Measurements from ENCODE around the gene RPS18. TPM values are rescaled to one million over a fixed set of nuclear protein-coding genes. Genes with fewer than 3 reads are reported as not detected.

Gene RPS18
- total and polyA plus RNA-seq, 9 of the 15 experiments (the other 6 are each of a cell fraction or from before 2014, with no cell fraction given), result 5,023 to 17,516 (median 8,131) TPM

DNA sequence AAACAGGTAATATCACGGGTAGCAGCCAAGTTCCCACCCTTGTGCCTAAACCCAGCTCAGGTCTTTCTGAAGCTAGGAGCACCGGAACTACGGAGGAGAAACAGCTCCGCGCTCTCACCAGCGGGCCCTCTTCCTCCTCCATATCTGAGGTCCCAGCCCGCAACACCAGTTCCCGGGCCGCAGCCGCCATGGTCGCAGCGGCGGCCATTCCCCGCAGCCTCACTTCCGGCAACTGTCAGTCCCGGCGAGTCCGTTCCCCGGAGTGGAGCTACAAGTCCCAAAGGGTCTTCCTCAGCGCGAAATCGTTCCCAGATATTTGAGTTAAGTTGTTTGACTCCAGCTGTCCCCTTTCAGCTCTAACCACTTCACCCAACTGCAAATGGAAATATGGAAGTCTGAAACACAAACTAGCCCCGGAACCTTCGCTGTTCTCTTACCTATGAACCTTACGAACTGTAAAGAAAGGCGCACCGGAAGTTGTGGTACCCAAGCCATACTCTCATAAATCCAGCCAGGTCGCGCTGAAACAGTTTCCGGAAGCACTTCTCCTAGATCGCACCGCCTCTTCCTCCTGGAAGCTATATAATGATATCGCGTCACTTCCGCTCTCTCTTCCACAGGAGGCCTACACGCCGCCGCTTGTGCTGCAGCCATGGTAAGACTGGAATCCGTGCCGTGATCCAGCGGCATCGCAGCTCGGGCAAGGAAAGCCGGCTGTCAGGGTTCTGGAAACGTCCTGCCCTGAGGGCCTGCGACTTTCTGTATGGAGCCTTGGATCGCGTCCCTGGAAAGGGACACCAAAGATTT lies at the start of gene RPS18, which contains the start of gene VPS52 (continued):
- TF ChIP-seq, protein P1, sequence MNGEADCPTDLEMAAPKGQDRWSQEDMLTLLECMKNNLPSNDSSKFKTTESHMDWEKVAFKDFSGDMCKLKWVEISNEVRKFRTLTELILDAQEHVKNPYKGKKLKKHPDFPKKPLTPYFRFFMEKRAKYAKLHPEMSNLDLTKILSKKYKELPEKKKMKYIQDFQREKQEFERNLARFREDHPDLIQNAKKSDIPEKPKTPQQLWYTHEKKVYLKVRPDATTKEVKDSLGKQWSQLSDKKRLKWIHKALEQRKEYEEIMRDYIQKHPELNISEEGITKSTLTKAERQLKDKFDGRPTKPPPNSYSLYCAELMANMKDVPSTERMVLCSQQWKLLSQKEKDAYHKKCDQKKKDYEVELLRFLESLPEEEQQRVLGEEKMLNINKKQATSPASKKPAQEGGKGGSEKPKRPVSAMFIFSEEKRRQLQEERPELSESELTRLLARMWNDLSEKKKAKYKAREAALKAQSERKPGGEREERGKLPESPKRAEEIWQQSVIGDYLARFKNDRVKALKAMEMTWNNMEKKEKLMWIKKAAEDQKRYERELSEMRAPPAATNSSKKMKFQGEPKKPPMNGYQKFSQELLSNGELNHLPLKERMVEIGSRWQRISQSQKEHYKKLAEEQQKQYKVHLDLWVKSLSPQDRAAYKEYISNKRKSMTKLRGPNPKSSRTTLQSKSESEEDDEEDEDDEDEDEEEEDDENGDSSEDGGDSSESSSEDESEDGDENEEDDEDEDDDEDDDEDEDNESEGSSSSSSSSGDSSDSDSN (IDR thresholded peaks at IDR 0.05; ENCODE audit: borderline replicate concordance in 1 of 2, low read depth in 2 of 2, low read length in 2 of 2), result no peak
- TF ChIP-seq, protein P2, sequence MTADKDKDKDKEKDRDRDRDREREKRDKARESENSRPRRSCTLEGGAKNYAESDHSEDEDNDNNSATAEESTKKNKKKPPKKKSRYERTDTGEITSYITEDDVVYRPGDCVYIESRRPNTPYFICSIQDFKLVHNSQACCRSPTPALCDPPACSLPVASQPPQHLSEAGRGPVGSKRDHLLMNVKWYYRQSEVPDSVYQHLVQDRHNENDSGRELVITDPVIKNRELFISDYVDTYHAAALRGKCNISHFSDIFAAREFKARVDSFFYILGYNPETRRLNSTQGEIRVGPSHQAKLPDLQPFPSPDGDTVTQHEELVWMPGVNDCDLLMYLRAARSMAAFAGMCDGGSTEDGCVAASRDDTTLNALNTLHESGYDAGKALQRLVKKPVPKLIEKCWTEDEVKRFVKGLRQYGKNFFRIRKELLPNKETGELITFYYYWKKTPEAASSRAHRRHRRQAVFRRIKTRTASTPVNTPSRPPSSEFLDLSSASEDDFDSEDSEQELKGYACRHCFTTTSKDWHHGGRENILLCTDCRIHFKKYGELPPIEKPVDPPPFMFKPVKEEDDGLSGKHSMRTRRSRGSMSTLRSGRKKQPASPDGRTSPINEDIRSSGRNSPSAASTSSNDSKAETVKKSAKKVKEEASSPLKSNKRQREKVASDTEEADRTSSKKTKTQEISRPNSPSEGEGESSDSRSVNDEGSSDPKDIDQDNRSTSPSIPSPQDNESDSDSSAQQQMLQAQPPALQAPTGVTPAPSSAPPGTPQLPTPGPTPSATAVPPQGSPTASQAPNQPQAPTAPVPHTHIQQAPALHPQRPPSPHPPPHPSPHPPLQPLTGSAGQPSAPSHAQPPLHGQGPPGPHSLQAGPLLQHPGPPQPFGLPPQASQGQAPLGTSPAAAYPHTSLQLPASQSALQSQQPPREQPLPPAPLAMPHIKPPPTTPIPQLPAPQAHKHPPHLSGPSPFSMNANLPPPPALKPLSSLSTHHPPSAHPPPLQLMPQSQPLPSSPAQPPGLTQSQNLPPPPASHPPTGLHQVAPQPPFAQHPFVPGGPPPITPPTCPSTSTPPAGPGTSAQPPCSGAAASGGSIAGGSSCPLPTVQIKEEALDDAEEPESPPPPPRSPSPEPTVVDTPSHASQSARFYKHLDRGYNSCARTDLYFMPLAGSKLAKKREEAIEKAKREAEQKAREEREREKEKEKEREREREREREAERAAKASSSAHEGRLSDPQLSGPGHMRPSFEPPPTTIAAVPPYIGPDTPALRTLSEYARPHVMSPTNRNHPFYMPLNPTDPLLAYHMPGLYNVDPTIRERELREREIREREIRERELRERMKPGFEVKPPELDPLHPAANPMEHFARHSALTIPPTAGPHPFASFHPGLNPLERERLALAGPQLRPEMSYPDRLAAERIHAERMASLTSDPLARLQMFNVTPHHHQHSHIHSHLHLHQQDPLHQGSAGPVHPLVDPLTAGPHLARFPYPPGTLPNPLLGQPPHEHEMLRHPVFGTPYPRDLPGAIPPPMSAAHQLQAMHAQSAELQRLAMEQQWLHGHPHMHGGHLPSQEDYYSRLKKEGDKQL (CRISPR knock-in tag; IDR thresholded peaks at IDR 0.05; ENCODE audit: borderline replicate concordance), result no peak
- TF ChIP-seq, protein P3, sequence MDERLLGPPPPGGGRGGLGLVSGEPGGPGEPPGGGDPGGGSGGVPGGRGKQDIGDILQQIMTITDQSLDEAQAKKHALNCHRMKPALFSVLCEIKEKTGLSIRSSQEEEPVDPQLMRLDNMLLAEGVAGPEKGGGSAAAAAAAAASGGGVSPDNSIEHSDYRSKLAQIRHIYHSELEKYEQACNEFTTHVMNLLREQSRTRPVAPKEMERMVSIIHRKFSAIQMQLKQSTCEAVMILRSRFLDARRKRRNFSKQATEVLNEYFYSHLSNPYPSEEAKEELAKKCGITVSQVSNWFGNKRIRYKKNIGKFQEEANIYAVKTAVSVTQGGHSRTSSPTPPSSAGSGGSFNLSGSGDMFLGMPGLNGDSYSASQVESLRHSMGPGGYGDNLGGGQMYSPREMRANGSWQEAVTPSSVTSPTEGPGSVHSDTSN (CRISPR knock-in tag; IDR thresholded peaks at IDR 0.05; ENCODE audit: low read depth), result no peak
- TF ChIP-seq, protein P3 (tag; conservative IDR thresholded peaks at IDR 0.05; ENCODE audit: low read depth), result peak; percentile 95
- peak; percentile 62; the same call in 1 of the 2 replicates for TF ChIP-seq ZNF263 (CRISPR knock-in tag; IDR thresholded peaks at IDR 0.05; ENCODE audit: borderline replicate concordance)
- no peak for TF ChIP-seq CHD4 (IDR thresholded peaks at IDR 0.05; ENCODE audit: insufficient read depth, insufficient replicate concordance, low read depth, low read length, poor library complexity, severe bottlenecking)
- TF ChIP-seq SAFB (IDR thresholded peaks at IDR 0.05; ENCODE audit: borderline replicate concordance, low read depth, low read length), result no peak
- no peak for TF ChIP-seq PHB (CRISPR knock-in tag; IDR thresholded peaks at IDR 0.05)
- no peak for TF ChIP-seq ARHGAP35 (IDR thresholded peaks at IDR 0.05; ENCODE audit: partially characterized antibody)
- peak; percentile 93; the same call in 1 of the 2 replicates for TF ChIP-seq POLR2AphosphoS2 (IDR thresholded peaks at IDR 0.05; ENCODE audit: low read length)
- TF ChIP-seq MCM2 (IDR thresholded peaks at IDR 0.05; ENCODE audit: low read depth), result no peak
- TF ChIP-seq, protein P4, sequence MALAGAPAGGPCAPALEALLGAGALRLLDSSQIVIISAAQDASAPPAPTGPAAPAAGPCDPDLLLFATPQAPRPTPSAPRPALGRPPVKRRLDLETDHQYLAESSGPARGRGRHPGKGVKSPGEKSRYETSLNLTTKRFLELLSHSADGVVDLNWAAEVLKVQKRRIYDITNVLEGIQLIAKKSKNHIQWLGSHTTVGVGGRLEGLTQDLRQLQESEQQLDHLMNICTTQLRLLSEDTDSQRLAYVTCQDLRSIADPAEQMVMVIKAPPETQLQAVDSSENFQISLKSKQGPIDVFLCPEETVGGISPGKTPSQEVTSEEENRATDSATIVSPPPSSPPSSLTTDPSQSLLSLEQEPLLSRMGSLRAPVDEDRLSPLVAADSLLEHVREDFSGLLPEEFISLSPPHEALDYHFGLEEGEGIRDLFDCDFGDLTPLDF (CRISPR knock-in tag; IDR thresholded peaks at IDR 0.05), result peak; percentile 95
- peak; percentile 32; the same call in 1 of the 2 replicates for TF ChIP-seq MYNN (IDR thresholded peaks at IDR 0.05)
- TF ChIP-seq MYNN (CRISPR knock-in tag; IDR thresholded peaks at IDR 0.05), result no peak
- TF ChIP-seq NCOA2 (IDR thresholded peaks at IDR 0.05; ENCODE audit: partially characterized antibody in 2 of 2), result no peak

Measured in K562 (cell line).